Measurements from ENCODE around the gene RIN2.

GRCh38 chr20:19748681-19749080, 9.4 kb upstream of the RIN2 start:
- TF ChIP-seq CTCF (IDR thresholded peaks at IDR 0.05; ENCODE audit: low read depth, low read length) (no peak), EZH2phosphoT487 (IDR thresholded peaks at IDR 0.05; ENCODE audit: low read depth) (no peak)

Data from OCI-LY3 (cell line).